ENCODE data around the gene PKN1. TPM values are rescaled to one million over a fixed set of nuclear protein-coding genes. Genes with fewer than 3 reads are reported as not detected.

PKN1 gene
- total and polyA plus RNA-seq, 4 donors = 13.7 to 41.6 (median 22.3) TPM

- Histone ChIP-seq H3K9ac (ENCODE audit: low read depth in 1 of 2, low read length in 2 of 2) (peak overlapping the region; percentile 23 to 69), H3K4me3 (ENCODE audit: low read depth in 1 of 3, low read length in 3 of 3) (peak overlapping the region; percentile 49 to 96 (median 75)), H3K4me1 (ENCODE audit: control insufficient read depth in 4 of 4, insufficient read depth in 4 of 4, low read length in 3 of 4) (peaks cover 6 to 30% (median 14%) of the 10 kb centered on the region in 4 donors), H3K9me3 (ENCODE audit: control insufficient read depth in 4 of 4, low read length in 3 of 4) (no peaks in the 10 kb centered on the region), H3K36me3 (ENCODE audit: control insufficient read depth in 4 of 4, insufficient read depth in 3 of 4, low read depth in 1 of 4, low read length in 3 of 4) (no peaks in the 10 kb centered on the region), H3K27ac (ENCODE audit: low read depth in 1 of 2, low read length in 2 of 2) (peak overlapping the region; percentile 60 to 69), H3K27me3 (ENCODE audit: control insufficient read depth in 4 of 4, insufficient read depth in 4 of 4, low read length in 3 of 4) (no peaks in the 10 kb centered on the region)
- WGBS = 10% methylated on average over 52 of the region's 52 CpGs
- no peak for DNase-seq (ENCODE audit: low spot score)
- TF ChIP-seq, protein P1, sequence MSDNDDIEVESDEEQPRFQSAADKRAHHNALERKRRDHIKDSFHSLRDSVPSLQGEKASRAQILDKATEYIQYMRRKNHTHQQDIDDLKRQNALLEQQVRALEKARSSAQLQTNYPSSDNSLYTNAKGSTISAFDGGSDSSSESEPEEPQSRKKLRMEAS (IDR thresholded peaks at IDR 0.05) = no peak
- TF ChIP-seq NR2F2 (IDR thresholded peaks at IDR 0.05) (no peak), RAD21 (IDR thresholded peaks at IDR 0.05) (no peak), HNF4A (conservative IDR thresholded peaks at IDR 0.05) (no peak), TAF1 (conservative IDR thresholded peaks at IDR 0.05) (no peak), REST (IDR thresholded peaks at IDR 0.05) (no peak), RXRA (IDR thresholded peaks at IDR 0.05) (no peak)
These were observed 722 bp downstream of the PKN1 start for GRCh38 chr19:14433554-14434501.

GRCh38 chr19:14434543-14435319 is 1.6 kb downstream of the PKN1 start:
- Histone ChIP-seq H3K9me3 (ENCODE audit: control insufficient read depth in 4 of 4, low read length in 3 of 4) (no peaks in the 10 kb centered on the region), H3K4me1 (ENCODE audit: control insufficient read depth in 4 of 4, insufficient read depth in 4 of 4, low read length in 3 of 4) (peaks cover 6 to 36% (median 19%) of the 10 kb centered on the region in 4 donors), H3K27ac (ENCODE audit: low read depth in 1 of 2, low read length in 2 of 2) (peak overlapping the region; percentile 27 to 69), H3K9ac (ENCODE audit: low read depth in 1 of 2, low read length in 2 of 2) (no peak overlapping the region), H3K36me3 (ENCODE audit: control insufficient read depth in 4 of 4, insufficient read depth in 3 of 4, low read depth in 1 of 4, low read length in 3 of 4) (no peaks in the 10 kb centered on the region), H3K4me3 (ENCODE audit: low read depth in 1 of 3, low read length in 3 of 3) (peak overlapping the region in 1 of 3 donors; percentile 96), H3K27me3 (ENCODE audit: control insufficient read depth in 4 of 4, insufficient read depth in 4 of 4, low read length in 3 of 4) (no peaks in the 10 kb centered on the region)
- peak in 1 of 2 donors; percentile 37 for TF ChIP-seq GABPA (IDR thresholded peaks at IDR 0.05 in 1 of 2, conservative IDR thresholded peaks at IDR 0.05 in 1 of 2)
- peak; percentile 79 for TF ChIP-seq NR2F2 (IDR thresholded peaks at IDR 0.05)
- TF ChIP-seq, protein P1 (IDR thresholded peaks at IDR 0.05) = no peak
- no peak for TF ChIP-seq ZBTB33 (IDR thresholded peaks at IDR 0.05)
- no peak for TF ChIP-seq REST (IDR thresholded peaks at IDR 0.05)
- TF ChIP-seq JUND (IDR thresholded peaks at IDR 0.05) = peak in 1 of 2 donors; percentile 28
- no peak for TF ChIP-seq HNF4A (conservative IDR thresholded peaks at IDR 0.05)
- TF ChIP-seq SP1 (IDR thresholded peaks at IDR 0.05) = peak; percentile 48
- no peak for TF ChIP-seq RAD21 (IDR thresholded peaks at IDR 0.05)
- TF ChIP-seq YY1 (IDR thresholded peaks at IDR 0.05) = no peak
- TF ChIP-seq FOXA2 (IDR thresholded peaks at IDR 0.05) = no peak
- TF ChIP-seq RXRA (IDR thresholded peaks at IDR 0.05) = peak in 1 of 2 donors; percentile 36
- no peak for TF ChIP-seq FOXA1 (IDR thresholded peaks at IDR 0.05)
- TF ChIP-seq EGR1 (IDR thresholded peaks at IDR 0.05; ENCODE audit: low read depth in 2 of 2) = no peak
- DNase-seq (ENCODE audit: low spot score) = no peak
- WGBS = 61% methylated on average over 23 of the region's 23 CpGs

Data from liver (tissue), 9 donors.